ENCODE results near the gene CER1.

GRCh38 chr9:14768405-14769229, 46.1 kb upstream of the CER1 start:
- TF ChIP-seq L3MBTL2 (conservative IDR thresholded peaks at IDR 0.05) (no peak), FOXK2 (IDR thresholded peaks at IDR 0.05) (no peak), NFRKB (IDR thresholded peaks at IDR 0.05) (no peak), ELF4 (IDR thresholded peaks at IDR 0.05) (no peak), ZNF384 (IDR thresholded peaks at IDR 0.05) (no peak), FOXA1 (IDR thresholded peaks at IDR 0.05) (no peak)
- TF ChIP-seq, protein P1, sequence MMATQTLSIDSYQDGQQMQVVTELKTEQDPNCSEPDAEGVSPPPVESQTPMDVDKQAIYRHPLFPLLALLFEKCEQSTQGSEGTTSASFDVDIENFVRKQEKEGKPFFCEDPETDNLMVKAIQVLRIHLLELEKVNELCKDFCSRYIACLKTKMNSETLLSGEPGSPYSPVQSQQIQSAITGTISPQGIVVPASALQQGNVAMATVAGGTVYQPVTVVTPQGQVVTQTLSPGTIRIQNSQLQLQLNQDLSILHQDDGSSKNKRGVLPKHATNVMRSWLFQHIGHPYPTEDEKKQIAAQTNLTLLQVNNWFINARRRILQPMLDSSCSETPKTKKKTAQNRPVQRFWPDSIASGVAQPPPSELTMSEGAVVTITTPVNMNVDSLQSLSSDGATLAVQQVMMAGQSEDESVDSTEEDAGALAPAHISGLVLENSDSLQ (IDR thresholded peaks at IDR 0.05), result no peak

Data from HEK293T (cell line).